ENCODE measurements around the gene ARMC9.

DNA sequence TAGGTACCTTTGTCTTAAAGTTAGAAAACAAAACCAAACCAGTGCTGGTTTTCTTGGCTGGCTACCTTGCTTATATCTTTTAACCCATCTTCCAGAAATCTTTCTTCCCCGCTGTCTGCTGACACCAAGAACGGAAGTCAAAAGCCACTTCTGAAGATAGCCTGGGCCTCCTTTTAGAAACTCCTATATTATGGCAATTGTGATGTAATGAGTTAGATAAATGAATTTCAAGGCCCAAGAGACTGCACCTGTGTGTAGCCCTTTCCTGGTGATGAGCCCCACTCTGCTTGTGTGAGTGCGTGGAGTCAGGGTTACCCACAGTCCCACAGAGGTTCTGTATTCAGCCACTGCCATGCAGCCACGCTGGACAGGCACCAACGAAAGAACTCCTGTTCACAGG lies 60.7 kb downstream of the ARMC9 start:
- TF ChIP-seq, protein P1, sequence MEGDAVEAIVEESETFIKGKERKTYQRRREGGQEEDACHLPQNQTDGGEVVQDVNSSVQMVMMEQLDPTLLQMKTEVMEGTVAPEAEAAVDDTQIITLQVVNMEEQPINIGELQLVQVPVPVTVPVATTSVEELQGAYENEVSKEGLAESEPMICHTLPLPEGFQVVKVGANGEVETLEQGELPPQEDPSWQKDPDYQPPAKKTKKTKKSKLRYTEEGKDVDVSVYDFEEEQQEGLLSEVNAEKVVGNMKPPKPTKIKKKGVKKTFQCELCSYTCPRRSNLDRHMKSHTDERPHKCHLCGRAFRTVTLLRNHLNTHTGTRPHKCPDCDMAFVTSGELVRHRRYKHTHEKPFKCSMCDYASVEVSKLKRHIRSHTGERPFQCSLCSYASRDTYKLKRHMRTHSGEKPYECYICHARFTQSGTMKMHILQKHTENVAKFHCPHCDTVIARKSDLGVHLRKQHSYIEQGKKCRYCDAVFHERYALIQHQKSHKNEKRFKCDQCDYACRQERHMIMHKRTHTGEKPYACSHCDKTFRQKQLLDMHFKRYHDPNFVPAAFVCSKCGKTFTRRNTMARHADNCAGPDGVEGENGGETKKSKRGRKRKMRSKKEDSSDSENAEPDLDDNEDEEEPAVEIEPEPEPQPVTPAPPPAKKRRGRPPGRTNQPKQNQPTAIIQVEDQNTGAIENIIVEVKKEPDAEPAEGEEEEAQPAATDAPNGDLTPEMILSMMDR (IDR thresholded peaks at IDR 0.05) = no peak
- no peak for TF ChIP-seq POLR2A (IDR thresholded peaks at IDR 0.05)

All from lower leg skin (tissue), 3 donors.